ENCODE data around the gene SEL1L.
"Not testable (repeated sequence)": the region's sequence is repeated elsewhere in the genome, so short reads cannot be mapped to it uniquely, and the experiment has no call there.

SEL1L gene

GRCh38 chr14:81435048-81435390 lies 98.6 kb downstream of the SEL1L start:
- no peak overlapping the region for H3K4me3 ChIP-seq (ENCODE audit: low read length)

GRCh38 chr14:81434230-81434629 lies 99.4 kb downstream of the SEL1L start:
- no peak for DNase-seq (ENCODE audit: low read depth)
- no peak for TF ChIP-seq CTCF (conservative IDR thresholded peaks at IDR 0.05; ENCODE audit: low read length)
- no peak overlapping the region for H3K4me3 ChIP-seq (ENCODE audit: low read length)

More at GRCh38 chr14:81435048-81435390, 98.6 kb downstream of the SEL1L start:
- TF ChIP-seq CTCF (conservative IDR thresholded peaks at IDR 0.05; ENCODE audit: low read length): no peak
- DNase-seq (ENCODE audit: low read depth): no peak

GRCh38 chr14:81433378-81433777 lies 100.3 kb downstream of the SEL1L start:
- no peak for TF ChIP-seq CTCF (conservative IDR thresholded peaks at IDR 0.05; ENCODE audit: low read length)
- DNase-seq (ENCODE audit: low read depth): no peak
- no peak overlapping the region for H3K4me3 ChIP-seq (ENCODE audit: low read length)

GRCh38 chr14:81432219-81432661 lies 101.4 kb downstream of the SEL1L start:
- no peak for DNase-seq (ENCODE audit: low read depth)
- TF ChIP-seq CTCF (conservative IDR thresholded peaks at IDR 0.05; ENCODE audit: low read length): no peak
- H3K4me3 ChIP-seq (ENCODE audit: low read length): no peak overlapping the region

- H3K4me3 ChIP-seq (ENCODE audit: low read length): no peak overlapping the region
- no peak for DNase-seq (ENCODE audit: low read depth)
- TF ChIP-seq CTCF (conservative IDR thresholded peaks at IDR 0.05; ENCODE audit: low read length): no peak
Observed at GRCh38 chr14:81430235-81430634, 103.4 kb downstream of the SEL1L start.

GRCh38 chr14:81429749-81430148 lies 103.9 kb downstream of the SEL1L start:
- not testable (repeated sequence) for H3K4me3 ChIP-seq (ENCODE audit: low read length); DNase-seq (ENCODE audit: low read depth)

GRCh38 chr14:81429028-81429427 lies 104.6 kb downstream of the SEL1L start:
- TF ChIP-seq CTCF (conservative IDR thresholded peaks at IDR 0.05; ENCODE audit: low read length): no peak
- no peak overlapping the region for H3K4me3 ChIP-seq (ENCODE audit: low read length)
- DNase-seq (ENCODE audit: low read depth): no peak

Data from AG10803 (cell line).